Smooth muscle cell (in vitro differentiated cells): Measurements from ENCODE around the gene TGFBR3. TPM values are rescaled to one million over a fixed set of nuclear protein-coding genes. Genes with fewer than 3 reads are reported as not detected.

Source experiments
- DNase-seq: peaks from one replicate; lab custom pipeline; 2025; ENCODE audit not compliant: unreplicated experiment; lab: John Stamatoyannopoulos, UW
- H2AFZ ChIP-seq: fragments of 200-600 bp; sonication (generic); 2 replicates; pipeline ENCODE4 v1.6.0; 2016; ENCODE audit warnings: antibody characterized with exemption, low read depth, mild to moderate bottlenecking
- H3F3A ChIP-seq: fragments of 200-600 bp; sonication (generic); 2 replicates; pipeline ENCODE4 v1.6.0; 2017; ENCODE audit warnings: antibody characterized with exemption, low read depth
- H3K27ac ChIP-seq: fragments of 200-600 bp; sonication (generic); 2 replicates; pipeline ENCODE4 v1.5.1; 2016; ENCODE audit warnings: low read depth, mild to moderate bottlenecking
- H3K27me3 ChIP-seq: fragments of 200-600 bp; sonication (generic); 2 replicates; pipeline ENCODE4 v1.6.1; 2016; ENCODE audit warnings: low read depth, mild to moderate bottlenecking
- H3K36me3 ChIP-seq: fragments of 200-600 bp; sonication (generic); 2 replicates; pipeline ENCODE4 v1.5.1; 2016; ENCODE audit warnings: low read depth
- H3K4me1 ChIP-seq: fragments of 200-600 bp; sonication (generic); 2 replicates; pipeline ENCODE4 v1.5.1; 2016; ENCODE audit warnings: low read depth
- H3K4me2 ChIP-seq: fragments of 200-600 bp; sonication (generic); 2 replicates; pipeline ENCODE4 v1.6.0; 2016; ENCODE audit warnings: mild to moderate bottlenecking
- H3K4me3 ChIP-seq: fragments of 200-600 bp; sonication (generic); 2 replicates; pipeline ENCODE4 v1.5.1; 2016; ENCODE audit warnings: mild to moderate bottlenecking
- H3K79me2 ChIP-seq: fragments of 200-600 bp; sonication (generic); 2 replicates; pipeline ENCODE4 v1.6.0; 2016; ENCODE audit warnings: low read depth, mild to moderate bottlenecking
- H3K9ac ChIP-seq: fragments of 200-600 bp; sonication (generic); 2 replicates; pipeline ENCODE4 v1.6.0; 2016; ENCODE audit warnings: low read depth
- H3K9me3 ChIP-seq: fragments of 200-600 bp; sonication (generic); replicated peaks from 2 replicates; pipeline ENCODE4 v1.5.1; 2016; ENCODE audit warnings: low read depth
- H4K20me1 ChIP-seq: fragments of 200-600 bp; sonication (generic); 2 replicates; pipeline ENCODE4 v1.6.0; 2016; ENCODE audit warnings: low read depth
- WGBS: methylation state at CpG from one replicate; pipeline ENCODE4 v1.1.7; 2016; ENCODE audit warnings: low lambda C conversion rate; 5-methylcytosine and 5-hydroxymethylcytosine counted together
- polyA plus RNA-seq: library from polyadenylated mRNA; unstranded; fragments of >200 nt; fragmentation: Nextera tagmentation; extraction: Ambion mirVana; gene quantifications from 2 replicates; pipeline ENCODE4 v1.2.1, GENCODE V29; 2016
- total RNA-seq: library from RNA; depleted of rRNA; stranded (reverse); fragments of >200 nt; gene quantifications from 2 replicates; pipeline ENCODE4 v1.2.3, GENCODE V29; 2014
- TF ChIP-seq, protein P1 (sequence below): fragments of 200-600 bp; sonication (generic); IDR thresholded peaks from 2 replicates; pipeline ENCODE4 v1.5.1; 2017; ENCODE audit warnings: borderline replicate concordance, mild to moderate bottlenecking, antibody characterized with exemption; ENCODE audit not compliant: insufficient read depth, poor library complexity, severe bottlenecking

The TGFBR3 gene
- total and polyA plus RNA-seq, 2 experiments from 2014 or later: 68.3 to 112 TPM

DNA sequence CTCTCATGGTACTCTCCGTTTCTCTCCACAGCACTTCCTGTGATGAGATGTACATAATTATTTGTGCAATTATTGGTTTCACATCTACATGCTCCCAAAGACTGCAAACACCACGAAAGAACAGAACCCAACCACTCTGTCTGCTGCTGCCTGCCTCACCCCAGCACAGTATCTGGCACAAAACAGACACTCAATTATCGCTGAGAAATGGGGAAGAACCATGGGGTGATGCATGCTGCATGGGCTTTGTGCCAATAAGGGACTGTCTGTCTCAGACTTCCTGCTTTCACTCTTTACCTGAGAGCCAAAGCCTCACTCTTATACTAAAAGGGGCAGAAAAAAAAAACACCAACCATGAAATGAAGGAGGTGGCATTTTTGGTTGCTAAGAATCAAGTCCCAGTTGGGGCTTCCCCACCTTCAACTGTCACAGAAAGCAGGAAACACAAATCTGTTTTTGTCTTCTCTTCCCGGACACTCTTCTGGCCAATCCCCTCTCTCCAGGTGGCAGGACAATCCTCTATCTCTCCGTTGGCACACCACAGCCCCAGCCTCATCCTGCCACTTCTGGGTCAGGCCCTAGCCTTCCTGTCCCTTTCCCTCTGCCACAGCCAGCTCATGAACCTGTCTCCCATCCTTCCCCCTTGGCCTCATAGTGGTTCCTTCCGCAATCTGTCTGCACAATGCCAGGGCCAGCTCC, 82.0 kb downstream of the TGFBR3 start:
- Histone ChIP-seq H4K20me1 (peaks cover 28% of the 10 kb centered on the region), H3K9ac (no peak overlapping the region)

DNA sequence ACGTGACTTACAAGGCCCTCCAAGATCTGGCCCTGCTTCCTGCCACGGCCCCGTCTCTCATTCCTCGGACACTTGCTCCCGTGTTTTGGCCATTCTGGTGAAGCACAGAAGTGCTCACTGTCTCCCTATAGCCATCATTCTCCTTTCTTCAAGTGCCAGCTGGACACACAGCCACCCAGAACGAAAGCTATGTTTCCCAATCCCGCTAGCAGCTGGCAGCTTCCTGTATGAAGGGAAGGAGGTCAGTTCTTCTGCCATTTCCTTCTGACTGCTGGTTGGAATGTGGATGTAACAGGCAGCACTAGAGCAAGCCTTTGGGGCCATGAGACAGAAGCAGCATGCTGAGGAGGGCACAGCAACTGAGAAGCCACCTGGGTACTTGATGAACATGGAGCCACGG, 82.8 kb downstream of the TGFBR3 start:
- Histone ChIP-seq H4K20me1 (peaks cover 30% of the 10 kb centered on the region), H3K9ac (no peak overlapping the region), H3F3A (peaks cover 10% of the 10 kb centered on the region), H3K27me3 (no peaks in the 10 kb centered on the region), H2AFZ (no peak overlapping the region), H3K36me3 (no peaks in the 10 kb centered on the region), H3K79me2 (peaks cover 37% of the 10 kb centered on the region), H3K4me2 (no peak overlapping the region), H3K27ac (no peak overlapping the region), H3K4me1 (peaks cover 14% of the 10 kb centered on the region), H3K9me3 (no peaks in the 10 kb centered on the region), H3K4me3 (no peak overlapping the region)
- TF ChIP-seq, protein P1, sequence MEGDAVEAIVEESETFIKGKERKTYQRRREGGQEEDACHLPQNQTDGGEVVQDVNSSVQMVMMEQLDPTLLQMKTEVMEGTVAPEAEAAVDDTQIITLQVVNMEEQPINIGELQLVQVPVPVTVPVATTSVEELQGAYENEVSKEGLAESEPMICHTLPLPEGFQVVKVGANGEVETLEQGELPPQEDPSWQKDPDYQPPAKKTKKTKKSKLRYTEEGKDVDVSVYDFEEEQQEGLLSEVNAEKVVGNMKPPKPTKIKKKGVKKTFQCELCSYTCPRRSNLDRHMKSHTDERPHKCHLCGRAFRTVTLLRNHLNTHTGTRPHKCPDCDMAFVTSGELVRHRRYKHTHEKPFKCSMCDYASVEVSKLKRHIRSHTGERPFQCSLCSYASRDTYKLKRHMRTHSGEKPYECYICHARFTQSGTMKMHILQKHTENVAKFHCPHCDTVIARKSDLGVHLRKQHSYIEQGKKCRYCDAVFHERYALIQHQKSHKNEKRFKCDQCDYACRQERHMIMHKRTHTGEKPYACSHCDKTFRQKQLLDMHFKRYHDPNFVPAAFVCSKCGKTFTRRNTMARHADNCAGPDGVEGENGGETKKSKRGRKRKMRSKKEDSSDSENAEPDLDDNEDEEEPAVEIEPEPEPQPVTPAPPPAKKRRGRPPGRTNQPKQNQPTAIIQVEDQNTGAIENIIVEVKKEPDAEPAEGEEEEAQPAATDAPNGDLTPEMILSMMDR: no peak
- no peak for DNase-seq
- 90% methylated on average over 8 of the region's 8 CpGs for WGBS

More for the DNA sequence above, 82.0 kb downstream of the TGFBR3 start:
- H3K27ac ChIP-seq: no peak overlapping the region
- peaks cover 42% of the 10 kb centered on the region for H3K79me2 ChIP-seq
- H3K4me2 ChIP-seq: no peak overlapping the region
- peaks cover 7% of the 10 kb centered on the region for H3F3A ChIP-seq
- H3K36me3 ChIP-seq: no peaks in the 10 kb centered on the region
- WGBS: 74% methylated on average over 6 of the region's 6 CpGs
- no peak for DNase-seq
- H3K4me3 ChIP-seq: no peak overlapping the region
- no peaks in the 10 kb centered on the region for H3K9me3 ChIP-seq
- TF ChIP-seq, protein P1: no peak
- H3K4me1 ChIP-seq: peaks cover 6% of the 10 kb centered on the region
- H3K27me3 ChIP-seq: no peaks in the 10 kb centered on the region
- H2AFZ ChIP-seq: no peak overlapping the region

DNA sequence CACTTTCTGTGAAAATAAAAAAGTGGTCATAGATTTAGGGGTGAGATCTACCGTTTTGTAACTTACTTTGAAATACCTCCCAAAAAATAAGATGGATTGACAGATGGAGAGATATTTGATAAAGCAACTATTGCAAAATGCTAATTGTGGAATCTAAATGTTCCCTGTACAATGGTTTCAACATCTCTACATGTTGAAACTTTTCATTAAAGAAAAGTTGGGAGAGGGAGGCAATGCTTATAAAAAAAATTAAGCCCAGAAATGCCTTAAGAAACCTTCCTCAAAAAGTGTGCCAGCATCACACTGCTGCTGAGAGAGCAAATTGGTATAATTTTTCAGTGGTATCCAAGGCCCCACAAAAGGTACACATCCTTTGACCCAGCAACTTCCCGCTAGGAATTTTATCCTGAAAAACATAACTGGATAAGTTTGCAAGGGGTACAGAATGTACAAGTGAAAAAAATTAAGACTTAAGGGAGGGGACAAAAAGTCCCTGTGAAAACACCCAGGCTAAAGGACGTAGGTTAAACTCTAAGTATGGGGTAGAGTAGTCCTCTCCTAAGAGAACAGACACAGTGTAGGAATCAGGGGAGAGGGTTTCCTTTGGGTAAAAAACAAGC, 84.3 kb downstream of the TGFBR3 start:
- Histone ChIP-seq H3K27me3 (no peaks in the 10 kb centered on the region), H2AFZ (no peak overlapping the region), H3K9me3 (no peaks in the 10 kb centered on the region), H4K20me1 (peaks cover 30% of the 10 kb centered on the region), H3K36me3 (no peaks in the 10 kb centered on the region), H3K4me2 (no peak overlapping the region), H3F3A (peaks cover 15% of the 10 kb centered on the region), H3K4me3 (no peak overlapping the region), H3K79me2 (peaks cover 28% of the 10 kb centered on the region), H3K4me1 (peaks cover 14% of the 10 kb centered on the region), H3K27ac (no peak overlapping the region), H3K9ac (no peak overlapping the region)
- TF ChIP-seq, protein P1: no peak
- whole genome bisulfite sequencing: 91% methylated on average over 3 of the region's 3 CpGs
- no peak for DNase-seq
